ENCODE data around the gene CCDC171. TPM values are rescaled to one million over a fixed set of nuclear protein-coding genes. Genes with fewer than 3 reads are reported as not detected.
"Not testable (repeated sequence)": the region's sequence is repeated elsewhere in the genome, so short reads cannot be mapped to it uniquely, and the experiment has no call there.

CCDC171 gene
- total and polyA plus RNA-seq, 5 experiments from 2014 or later, result 0.39 to 3.2 (median 0.80) TPM

DNA sequence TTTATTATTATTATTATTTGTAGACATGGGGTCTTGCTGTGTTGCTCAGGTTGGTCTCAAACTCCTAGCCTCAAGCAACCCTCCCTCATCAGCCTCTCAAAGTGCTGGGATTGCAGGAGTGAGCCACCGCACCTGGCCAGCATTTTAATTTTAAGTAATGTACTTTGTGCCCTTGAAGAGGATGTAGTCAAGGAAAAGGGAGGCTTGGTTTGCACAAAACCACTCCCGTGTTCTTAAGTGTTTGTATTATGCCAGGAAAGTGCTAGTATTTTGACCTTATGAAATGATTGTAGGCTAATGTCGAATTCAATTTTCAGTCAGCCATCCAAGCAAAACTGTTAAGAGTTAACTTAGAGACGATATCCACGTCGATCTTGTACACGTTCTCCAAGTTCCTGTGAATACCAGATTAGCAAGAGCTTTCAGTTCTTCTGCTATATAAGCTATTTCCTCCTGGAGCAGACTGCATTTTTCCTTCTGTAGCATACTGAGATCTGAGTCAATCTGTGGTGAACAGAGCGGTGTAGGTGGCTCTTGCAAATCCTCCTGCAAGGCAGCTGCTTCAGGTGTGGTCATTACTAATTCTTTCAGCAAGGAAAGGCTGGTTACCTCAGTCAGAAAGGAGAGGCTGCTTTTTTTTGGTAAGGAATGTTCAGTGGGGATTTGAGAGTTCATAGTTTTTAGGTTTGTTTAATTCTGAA lies 23.7 kb downstream of the CCDC171 start:
- H3K4me3 Mint-ChIP-seq, result no peak overlapping the region
- no peak for ATAC-seq
- POLR2A ChIA-PET, result no interaction called here

DNA sequence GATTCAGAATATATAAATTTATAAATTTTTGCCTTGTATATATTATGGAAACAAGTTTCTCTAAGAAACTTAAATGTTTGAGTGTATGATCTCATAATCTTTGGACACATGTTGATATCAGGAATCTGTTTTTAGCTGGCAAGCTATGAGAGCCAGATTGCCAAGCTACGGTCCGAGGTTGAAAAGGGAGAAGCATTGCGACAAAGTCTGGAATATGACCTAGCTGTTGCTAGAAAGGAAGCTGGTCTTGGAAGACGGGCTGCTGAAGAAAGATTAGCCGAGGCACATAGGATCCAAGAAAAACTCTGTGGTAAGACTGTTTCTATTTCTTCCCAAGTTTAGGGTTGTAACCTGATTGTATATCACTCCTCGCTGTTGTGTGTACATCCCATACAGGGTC lies 25.9 kb downstream of the CCDC171 start:
- H3K27ac Mint-ChIP-seq, result no peak overlapping the region
- ATAC-seq, result no peak
- peaks cover 0 to 3% (median 0%) of the 10 kb centered on the region in 5 donors for H3K27me3 Mint-ChIP-seq
- H3K4me1 Mint-ChIP-seq, result no peaks in the 10 kb centered on the region
- DNase-seq, result no peak
- peaks cover 0 to 5% (median 0%) of the 10 kb centered on the region in 9 donors for H3K9me3 Mint-ChIP-seq
- POLR2A ChIA-PET, result no interaction called here
- H3K4me3 Mint-ChIP-seq, result no peak overlapping the region
- H3K36me3 Mint-ChIP-seq, result peaks cover 4 to 23% (median 4%) of the 10 kb centered on the region in 3 donors

More for the DNA sequence above, 23.7 kb downstream of the CCDC171 start:
- Mint-ChIP-seq H3K9me3 (peaks cover 0 to 3% (median 0%) of the 10 kb centered on the region in 9 donors), H3K36me3 (peaks cover 4 to 21% (median 4%) of the 10 kb centered on the region in 3 donors), H3K27me3 (peaks cover 0 to 3% (median 0%) of the 10 kb centered on the region in 5 donors), H3K4me1 (no peaks in the 10 kb centered on the region), H3K27ac (no peak overlapping the region)
- DNase-seq, result no peak

DNA sequence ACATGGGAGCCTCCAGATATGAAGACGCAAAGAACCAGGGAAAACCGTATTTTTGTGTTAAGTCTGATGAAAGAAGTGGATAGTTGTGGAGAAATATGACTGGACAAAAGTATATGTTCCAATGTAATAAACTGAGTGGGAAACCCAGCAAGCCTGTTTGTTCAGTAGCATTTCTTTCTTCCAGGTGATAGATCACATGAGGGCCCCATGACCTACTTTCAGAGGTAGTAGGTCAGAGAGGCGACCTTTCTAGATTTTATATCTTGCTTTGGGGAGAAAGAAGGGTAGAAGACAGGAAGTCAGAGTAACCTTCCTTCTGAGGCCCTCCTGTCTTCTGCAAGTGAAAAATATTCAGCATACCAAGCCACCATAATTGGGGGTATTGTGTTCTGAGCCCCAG lies 31.5 kb downstream of the CCDC171 start:
- DNase-seq (no peak), ATAC-seq (no peak)
- H3K9me3 Mint-ChIP-seq, result peaks cover 0 to 5% (median 0%) of the 10 kb centered on the region in 9 donors
- POLR2A ChIA-PET, result no interaction called here
- H3K27me3 Mint-ChIP-seq, result no peaks in the 10 kb centered on the region
- peaks cover 0 to 21% (median 4%) of the 10 kb centered on the region in 3 donors for H3K36me3 Mint-ChIP-seq
- no peak overlapping the region for H3K27ac Mint-ChIP-seq
- H3K4me1 Mint-ChIP-seq, result peaks cover 0 to 6% (median 2%) of the 10 kb centered on the region in 4 donors
- no peak overlapping the region for H3K4me3 Mint-ChIP-seq

DNA sequence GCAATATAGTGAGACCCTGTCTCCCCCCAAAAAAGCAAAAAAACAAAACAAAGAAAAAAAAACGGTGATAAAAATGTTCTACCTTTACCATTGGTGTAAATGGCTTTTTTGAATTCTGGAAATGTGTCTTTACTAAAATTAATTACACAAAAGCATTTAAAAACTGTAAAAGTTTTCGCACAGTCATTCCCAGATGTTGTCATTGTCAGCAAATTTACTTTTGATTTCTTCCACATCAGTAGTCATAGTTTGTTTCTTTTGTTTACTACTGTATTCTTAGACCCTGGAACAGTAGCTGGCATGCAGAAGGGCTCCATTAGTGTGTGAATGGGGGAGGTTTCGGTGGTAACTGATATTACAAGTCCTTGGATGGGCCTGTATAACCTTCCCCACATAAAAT lies 39.5 kb downstream of the CCDC171 start:
- Mint-ChIP-seq H3K36me3 (peaks cover 0 to 10% (median 6%) of the 10 kb centered on the region in 3 donors), H3K4me3 (no peak overlapping the region), H3K4me1 (no peaks in the 10 kb centered on the region), H3K27ac (peak overlapping the region in 1 of 10 donors; percentile 29), H3K9me3 (peaks cover 0 to 6% (median 1%) of the 10 kb centered on the region in 9 donors), H3K27me3 (no peaks in the 10 kb centered on the region)
- no peak for DNase-seq
- no peak for ATAC-seq
- POLR2A ChIA-PET, result no interaction called here

DNA sequence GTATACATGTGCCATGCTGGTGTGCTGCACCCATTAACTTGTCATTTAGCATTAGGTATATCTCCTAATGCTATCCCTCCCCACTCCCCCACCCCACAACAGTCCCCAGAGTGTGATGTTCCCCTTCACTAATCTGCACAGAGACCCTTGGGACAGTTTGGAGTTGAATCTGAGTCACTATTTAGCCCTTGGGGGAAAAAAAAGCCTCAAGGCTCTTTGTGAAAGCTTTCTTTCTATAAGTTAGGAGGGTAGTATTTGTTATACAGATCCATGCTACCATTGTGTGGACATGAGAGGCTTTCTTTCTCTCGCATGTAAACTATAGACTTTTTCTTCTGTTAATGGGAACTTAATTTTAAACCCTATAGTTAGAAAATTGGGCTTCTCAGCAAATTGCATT lies 40.1 kb downstream of the CCDC171 start:
- POLR2A ChIA-PET, ATAC-seq, H3K27ac Mint-ChIP-seq, H3K4me3 Mint-ChIP-seq, H3K4me1 Mint-ChIP-seq, DNase-seq, H3K27me3 Mint-ChIP-seq: not testable (repeated sequence)
- H3K36me3 Mint-ChIP-seq, result peaks cover 4 to 12% (median 9%) of the 10 kb centered on the region in 3 donors
- H3K9me3 Mint-ChIP-seq, result peaks cover 0 to 11% (median 6%) of the 10 kb centered on the region in 9 donors

DNA sequence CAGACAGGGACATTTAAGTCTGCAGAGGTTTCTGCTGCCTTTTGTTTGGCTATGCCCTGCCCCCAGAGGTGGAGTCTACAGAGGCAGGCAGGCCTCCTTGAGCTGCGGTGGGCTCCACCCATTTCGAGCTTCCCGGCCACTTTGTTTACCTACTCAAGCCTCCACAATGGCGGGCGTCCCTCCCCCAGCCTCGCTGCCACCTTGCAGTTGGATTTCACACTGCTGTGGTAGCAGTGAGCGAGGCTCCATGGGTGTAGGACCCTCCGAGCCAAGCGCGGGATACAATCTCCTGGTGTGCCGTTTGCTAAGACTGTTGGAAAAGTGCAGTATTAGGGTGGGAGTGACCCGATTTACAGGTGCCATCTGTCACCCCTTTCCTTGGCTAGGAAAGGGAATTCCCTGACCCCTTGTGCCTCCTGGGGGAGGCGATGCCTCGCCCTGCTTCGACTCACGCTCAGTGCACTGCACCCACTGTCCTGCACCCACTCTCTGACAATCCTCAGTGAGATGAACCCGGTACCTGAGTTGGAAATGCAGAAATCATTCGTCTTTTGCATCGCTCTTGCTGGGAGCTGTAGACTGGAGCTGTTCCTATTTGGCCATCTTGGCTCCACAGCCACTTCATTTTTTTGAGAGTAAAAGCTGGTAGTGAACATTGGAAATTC lies 48.0 kb downstream of the CCDC171 start:
- DNase-seq, H3K4me3 Mint-ChIP-seq, H3K4me1 Mint-ChIP-seq, POLR2A ChIA-PET, ATAC-seq, H3K27ac Mint-ChIP-seq, H3K27me3 Mint-ChIP-seq: not testable (repeated sequence)
- Mint-ChIP-seq H3K36me3 (peaks cover 19 to 32% (median 26%) of the 10 kb centered on the region in 3 donors), H3K9me3 (peaks cover 0 to 31% (median 17%) of the 10 kb centered on the region in 9 donors)

DNA sequence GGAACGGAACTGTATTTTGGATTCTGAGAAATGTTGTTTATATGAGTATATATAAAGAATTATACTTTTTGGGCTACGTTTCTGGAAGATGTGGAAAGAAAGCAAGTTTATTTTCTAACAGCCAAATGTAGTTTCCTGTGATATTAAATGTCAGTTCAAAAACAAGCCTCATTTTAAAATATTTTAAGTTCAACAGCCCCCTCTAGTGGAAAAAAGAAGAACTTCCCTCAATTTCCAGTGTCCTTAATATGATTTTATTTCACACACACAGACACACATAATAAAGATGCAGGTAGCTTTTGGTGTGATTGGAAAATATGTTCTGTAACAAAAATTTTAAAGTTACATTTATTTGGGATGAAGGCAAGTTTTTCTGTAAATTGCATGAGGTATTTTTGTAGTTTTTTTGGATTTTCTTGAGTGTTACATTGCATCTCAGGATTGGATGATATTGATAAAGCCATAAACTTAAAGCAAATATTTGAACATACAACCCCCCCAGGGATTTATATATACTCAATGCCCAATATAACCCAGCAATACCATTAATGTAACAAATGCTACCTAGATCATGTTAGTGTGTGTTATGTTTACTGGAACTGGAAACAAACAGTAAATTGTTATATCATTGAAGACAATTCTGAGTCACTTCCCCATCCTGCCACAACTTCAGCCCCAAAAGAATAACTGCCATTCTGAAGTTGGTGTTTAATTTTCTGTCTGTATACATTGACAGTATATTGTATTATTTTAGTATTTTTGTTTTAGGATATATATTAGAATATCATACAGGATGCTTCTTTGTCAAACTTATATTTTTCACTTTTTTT lies 54.0 kb downstream of the CCDC171 start:
- Mint-ChIP-seq H3K9me3 (no peaks in the 10 kb centered on the region), H3K27ac (no peak overlapping the region), H3K4me3 (no peak overlapping the region), H3K27me3 (no peaks in the 10 kb centered on the region), H3K4me1 (no peaks in the 10 kb centered on the region), H3K36me3 (peaks cover 0 to 2% (median 0%) of the 10 kb centered on the region in 3 donors)
- no peak for ATAC-seq
- POLR2A ChIA-PET, result interaction anchor here (0.6 to 1.0 kb wide), 2 partner anchors 96 to 1440 kb away, joined by 3 to 5 read pairs; partner anchors contain the start of gene PSIP1
- peak in 5 of 10 donors; percentile 18 to 74 (median 69) for DNase-seq

DNA sequence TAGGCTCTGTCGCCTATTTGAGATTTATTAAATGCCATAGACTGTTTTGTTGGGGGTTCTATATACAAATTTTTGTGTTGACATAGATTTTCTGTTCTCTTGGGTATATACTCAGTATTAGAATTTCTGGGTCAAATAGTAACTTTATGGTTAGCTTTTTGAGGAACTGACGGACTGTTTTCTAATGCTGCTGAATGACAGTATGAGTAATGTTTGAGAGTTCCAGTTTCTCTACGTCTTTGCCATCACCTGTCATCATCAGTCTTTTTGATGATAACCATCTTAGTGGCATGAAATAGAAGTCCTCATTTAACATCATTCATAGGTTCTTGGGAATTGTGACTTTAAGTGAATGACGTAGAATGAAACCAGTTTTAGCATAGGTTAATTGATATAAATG lies 60.1 kb downstream of the CCDC171 start:
- no peak for DNase-seq
- Mint-ChIP-seq H3K4me1 (no peaks in the 10 kb centered on the region), H3K27ac (no peak overlapping the region), H3K36me3 (peaks cover 0 to 11% (median 8%) of the 10 kb centered on the region in 3 donors), H3K4me3 (no peak overlapping the region), H3K27me3 (no peaks in the 10 kb centered on the region), H3K9me3 (no peaks in the 10 kb centered on the region)
- ATAC-seq, result no peak
- POLR2A ChIA-PET, result no interaction called here

DNA sequence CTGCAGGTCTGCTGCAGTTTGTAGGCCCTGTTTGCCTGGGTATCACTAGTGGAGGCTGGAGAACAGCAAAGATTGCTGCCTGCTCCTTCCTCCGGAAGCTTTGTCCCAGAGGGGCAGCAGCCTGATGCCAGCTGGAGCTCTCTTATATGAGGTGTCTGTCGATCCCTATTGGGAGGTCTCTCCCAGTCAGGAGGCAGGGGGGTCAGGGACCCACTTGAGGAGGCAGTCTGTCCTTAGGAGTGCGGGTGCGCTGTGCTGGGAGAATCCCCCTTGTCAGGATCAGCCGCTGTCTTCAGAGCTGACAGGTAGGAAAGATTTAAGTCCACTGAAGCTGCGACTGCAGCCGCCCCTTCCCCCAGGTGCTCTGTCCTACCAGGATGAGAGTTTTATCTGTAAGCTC lies 64.9 kb downstream of the CCDC171 start:
- no peak for DNase-seq
- Mint-ChIP-seq H3K36me3 (peaks cover 0 to 16% (median 8%) of the 10 kb centered on the region in 3 donors), H3K27ac (peak overlapping the region in 1 of 10 donors; percentile 71), H3K4me1 (no peaks in the 10 kb centered on the region), H3K9me3 (no peaks in the 10 kb centered on the region), H3K27me3 (no peaks in the 10 kb centered on the region), H3K4me3 (no peak overlapping the region)
- POLR2A ChIA-PET, result no interaction called here
- no peak for ATAC-seq

DNA sequence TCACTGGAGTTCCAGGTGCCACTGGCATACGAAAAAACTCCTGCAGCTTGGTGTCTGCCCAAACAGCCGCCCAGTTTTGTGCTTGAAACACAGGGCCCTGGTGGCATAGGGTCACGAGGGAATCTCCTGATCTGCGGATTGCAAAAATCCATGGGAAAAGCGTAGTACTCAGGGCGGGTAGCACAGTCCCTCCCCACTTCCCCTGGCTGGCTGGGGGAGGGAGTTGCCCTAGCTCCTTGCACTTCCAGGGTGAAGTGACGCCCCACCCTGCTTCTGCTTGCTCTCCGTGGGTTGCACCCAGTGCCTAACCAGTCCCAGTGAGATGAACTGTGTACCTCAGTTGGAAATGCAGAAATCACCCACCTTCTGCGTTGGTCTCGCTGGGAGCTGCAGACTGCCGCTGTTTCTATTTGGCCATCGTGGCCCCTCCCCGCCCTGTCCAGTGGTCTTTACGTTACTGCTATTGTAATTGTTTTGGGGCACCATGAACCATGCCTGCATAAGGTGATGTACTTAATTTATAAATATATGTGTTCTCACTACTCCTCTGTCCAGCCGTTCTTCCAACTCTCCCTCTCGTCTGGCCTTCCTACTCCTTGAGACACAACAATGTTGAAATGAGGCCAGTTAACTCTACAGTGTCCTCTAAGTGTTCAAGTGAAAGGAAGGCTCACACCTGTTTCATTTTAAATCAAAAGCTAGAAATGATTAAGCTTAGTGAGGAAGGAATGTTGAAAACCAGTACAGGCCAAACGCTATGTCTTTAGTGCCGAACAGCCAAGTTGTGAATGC lies 65.9 kb downstream of the CCDC171 start:
- Mint-ChIP-seq H3K36me3 (peaks cover 0 to 14% (median 8%) of the 10 kb centered on the region in 3 donors), H3K4me1 (no peaks in the 10 kb centered on the region)
- POLR2A ChIA-PET, result no interaction called here

DNA sequence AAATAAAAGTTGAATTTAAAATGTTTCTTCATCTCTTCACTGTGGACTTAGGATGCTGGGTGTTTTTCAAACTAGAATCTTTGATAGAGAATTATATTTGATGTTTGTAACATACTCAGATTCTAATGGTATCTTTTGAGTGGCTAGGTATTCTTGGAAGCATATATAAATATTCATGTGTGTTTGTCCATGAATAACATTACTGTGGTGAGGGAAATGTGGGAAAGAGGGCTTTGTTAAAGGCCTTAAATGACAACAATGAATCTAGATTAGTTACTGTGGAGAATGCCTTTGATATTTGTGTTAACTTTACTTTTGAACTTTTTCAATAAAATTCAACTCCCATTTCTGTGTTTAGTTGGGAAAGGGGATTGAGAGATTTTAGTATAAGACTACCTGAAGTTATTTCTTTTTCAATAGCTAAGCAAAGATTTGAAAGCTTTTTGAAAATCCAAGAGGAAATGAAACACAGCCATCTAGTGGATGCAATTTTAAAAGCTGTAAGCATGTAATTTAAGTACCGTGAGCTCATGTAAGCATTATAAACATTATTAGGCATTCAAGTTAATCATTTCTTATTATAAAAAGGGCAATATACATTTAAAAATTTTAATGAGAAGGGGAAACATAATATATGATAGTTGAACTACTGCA lies 69.6 kb downstream of the CCDC171 start:
- peaks cover 0 to 2% (median 0%) of the 10 kb centered on the region in 9 donors for H3K9me3 Mint-ChIP-seq
- no peak overlapping the region for H3K4me3 Mint-ChIP-seq
- DNase-seq (no peak), ATAC-seq (no peak)
- peaks cover 0 to 29% (median 24%) of the 10 kb centered on the region in 3 donors for H3K36me3 Mint-ChIP-seq
- POLR2A ChIA-PET, result no interaction called here
- H3K4me1 Mint-ChIP-seq, result no peaks in the 10 kb centered on the region
- peak overlapping the region in 1 of 10 donors; percentile 25 for H3K27ac Mint-ChIP-seq
- H3K27me3 Mint-ChIP-seq, result peaks cover 0 to 3% (median 0%) of the 10 kb centered on the region in 5 donors

More for the DNA sequence above, 65.9 kb downstream of the CCDC171 start:
- Mint-ChIP-seq H3K9me3 (no peaks in the 10 kb centered on the region), H3K27ac (peak overlapping the region in 1 of 10 donors; percentile 36), H3K27me3 (no peaks in the 10 kb centered on the region), H3K4me3 (no peak overlapping the region)
- DNase-seq (no peak), ATAC-seq (no peak)

DNA sequence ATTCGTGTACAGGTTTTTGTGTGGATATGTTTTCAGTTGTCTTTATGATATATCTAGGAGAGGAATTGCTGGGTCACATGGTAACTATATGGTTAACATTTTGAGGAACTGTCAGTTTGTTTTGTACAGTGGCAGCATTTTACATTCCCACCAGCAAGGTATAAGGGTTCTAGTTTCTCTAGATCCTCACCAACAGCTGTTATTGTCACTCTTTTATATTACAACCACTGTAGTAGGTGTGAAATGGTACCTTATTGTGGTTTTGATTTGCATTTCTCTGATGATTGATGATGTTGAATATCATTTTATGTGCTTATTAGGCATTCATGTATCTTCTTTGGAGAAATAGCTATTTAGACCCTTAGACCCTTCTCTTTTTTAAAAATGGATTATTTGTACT lies 82.9 kb downstream of the CCDC171 start:
- no peak overlapping the region for H3K4me3 Mint-ChIP-seq
- no peaks in the 10 kb centered on the region for H3K27me3 Mint-ChIP-seq
- no peak for ATAC-seq
- POLR2A ChIA-PET, result no interaction called here
- peaks cover 0 to 4% (median 0%) of the 10 kb centered on the region in 9 donors for H3K9me3 Mint-ChIP-seq
- no peak for DNase-seq
- H3K4me1 Mint-ChIP-seq, result no peaks in the 10 kb centered on the region
- H3K36me3 Mint-ChIP-seq, result no peaks in the 10 kb centered on the region
- H3K27ac Mint-ChIP-seq, result no peak overlapping the region

Measured in naive thymus-derived CD8-positive, alpha-beta T cell (primary cell).